Activated CD8-positive, alpha-beta T cell treated with anti-CD3 and anti-CD28 coated beads for 36 hours (primary cell): ENCODE data around the gene SLC9A3. TPM values are rescaled to one million over a fixed set of nuclear protein-coding genes. Genes with fewer than 3 reads are reported as not detected.

ENCODE experiments used
- ATAC-seq: fragments of 200-7000 bp; cut with Tn5 transposase; one replicate; pipeline ENCODE4 v1.10.0; 2021; ENCODE audit warnings: mild to moderate bottlenecking, moderate library complexity
- CTCF ChIA-PET: fragments of 350-600 bp; sonication (Branson Sonifier 250); formaldehyde crosslinking; loops from one replicate; lab custom pipeline; 2021; ENCODE audit warnings: antibody characterized with exemption; lab: Charles Lee
- POLR2A ChIA-PET: fragments of 350-600 bp; sonication (Branson Sonifier 250); formaldehyde crosslinking; loops from one replicate; lab custom pipeline; 2021; ENCODE audit warnings: antibody characterized with exemption; lab: Charles Lee
- DNase-seq: peaks from one replicate; pipeline ENCODE4 v3.0.0-alpha.2; 2020
- H3K27ac Mint-ChIP-seq: one replicate; pipeline ENCODE4 v1.8.0; 2021; ENCODE audit warnings: mild to moderate bottlenecking, mixed read lengths
- H3K27me3 Mint-ChIP-seq: one replicate; pipeline ENCODE4 v1.8.0; 2021; ENCODE audit warnings: mixed read lengths
- H3K36me3 Mint-ChIP-seq: one replicate; pipeline ENCODE4 v1.8.0; 2021; ENCODE audit warnings: low read depth, mixed read lengths
- H3K4me1 Mint-ChIP-seq: one replicate; pipeline ENCODE4 v1.8.0; 2021; ENCODE audit warnings: low read depth, mixed read lengths
- H3K4me3 Mint-ChIP-seq: one replicate; pipeline ENCODE4 v1.8.0; 2021; ENCODE audit warnings: mild to moderate bottlenecking, moderate library complexity, mixed read lengths
- H3K9me3 Mint-ChIP-seq: one replicate; pipeline ENCODE4 v1.8.0; 2021; ENCODE audit warnings: mixed read lengths
- CTCF ChIP-seq: fragments of 200-600 bp; IDR thresholded peaks from one replicate; pipeline ENCODE4 v1.8.0; 2022; ENCODE audit warnings: antibody characterized with exemption, mild to moderate bottlenecking
- intact Hi-C: fragments of 100-400 bp; cut with micrococcal nuclease; formaldehyde crosslinking; loops from one replicate; pipeline ENCODE4 v1.10.0; 2022
- total RNA-seq, 2 experiments: library from RNA; stranded (reverse); gene quantifications; one replicate each; pipeline ENCODE4 v1.2.3, GENCODE V29; 2021

Gene SLC9A3
- total RNA-seq, 2 experiments from 2014 or later: 3.2 to 3.3 TPM

GRCh38 chr5:442335-443238, 81.7 kb downstream of the SLC9A3 start, which contains the start of gene EXOC3:
EXOC3 (plus strand) TSS chr5:443176; CDS start chr5:446206, 3,030 bp downstream.
- no peak for TF ChIP-seq CTCF
- ChIA-PET CTCF (interaction anchor here (1.7 kb wide), 1 partner anchor 11 kb away, joined by 5 read pairs; no protein-coding TSS in a partner anchor), POLR2A (interaction anchor here (1.8 to 4.6 kb wide), 3 partner anchors 10 to 29 kb away, joined by 5 to 20 read pairs (median 10); no protein-coding TSS in a partner anchor)
- Mint-ChIP-seq H3K27me3 (no peaks in the 10 kb centered on the region), H3K4me1 (peaks cover 40% of the 10 kb centered on the region), H3K36me3 (peaks cover 24% of the 10 kb centered on the region), H3K4me3 (peak within 1 kb of the TSS; percentile 96), H3K9me3 (no peaks in the 10 kb centered on the region), H3K27ac (peak within 1 kb of the TSS; percentile 93)
- peak; percentile 72 for DNase-seq
- ATAC-seq: peak; percentile 88
- intact Hi-C loops: no loop called here

DNA sequence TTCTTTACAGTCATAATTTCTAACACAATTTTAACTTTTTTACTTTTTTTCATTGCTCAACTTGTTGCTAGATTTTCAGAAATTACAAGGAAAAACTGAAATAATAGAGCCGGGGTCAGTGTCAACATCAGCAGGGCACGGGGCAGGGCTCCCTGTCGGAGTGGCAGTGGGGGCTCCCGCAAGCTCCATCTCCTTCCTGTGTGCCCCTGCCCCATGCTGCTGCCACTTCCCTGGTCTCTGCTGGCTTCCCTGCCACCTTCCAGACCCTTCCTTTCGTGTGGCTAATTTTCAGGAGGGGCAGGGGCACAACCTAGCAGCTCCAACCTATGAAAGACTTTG, 82.3 kb downstream of the SLC9A3 start:
- Mint-ChIP-seq H3K9me3 (no peaks in the 10 kb centered on the region), H3K4me3 (peak overlapping the region; percentile 96), H3K36me3 (peaks cover 18% of the 10 kb centered on the region), H3K4me1 (peaks cover 39% of the 10 kb centered on the region), H3K27ac (peak overlapping the region; percentile 93), H3K27me3 (no peaks in the 10 kb centered on the region)
- no peak for DNase-seq
- ChIA-PET POLR2A (interaction anchor here (1.8 kb wide), 1 partner anchor 30 kb away, joined by 5 read pairs; no protein-coding TSS in a partner anchor), CTCF (interaction anchor here (1.7 kb wide), 1 partner anchor 11 kb away, joined by 5 read pairs; no protein-coding TSS in a partner anchor)
- no peak for ATAC-seq
- intact Hi-C loops: no loop called here
- no peak for TF ChIP-seq CTCF

- H3K4me3 Mint-ChIP-seq: no peak overlapping the region
- H3K9me3 Mint-ChIP-seq: no peaks in the 10 kb centered on the region
- intact Hi-C loops: no loop called here
- no peak for TF ChIP-seq CTCF
- CTCF ChIA-PET: interaction anchor here (1.7 kb wide), 1 partner anchor 9 kb away, joined by 5 read pairs; no protein-coding TSS in a partner anchor
- no peaks in the 10 kb centered on the region for H3K27me3 Mint-ChIP-seq
- DNase-seq (no peak), ATAC-seq (no peak)
- POLR2A ChIA-PET: interaction anchor here (0.6 to 1.1 kb wide), 2 partner anchors 33 to 68 kb away, joined by 3 read pairs; no protein-coding TSS in a partner anchor
- peaks cover 30% of the 10 kb centered on the region for H3K4me1 Mint-ChIP-seq
- peaks cover 11% of the 10 kb centered on the region for H3K36me3 Mint-ChIP-seq
- H3K27ac Mint-ChIP-seq: no peak overlapping the region
These were observed 83.6 kb downstream of the SLC9A3 start for GRCh38 chr5:440401-441201.

DNA sequence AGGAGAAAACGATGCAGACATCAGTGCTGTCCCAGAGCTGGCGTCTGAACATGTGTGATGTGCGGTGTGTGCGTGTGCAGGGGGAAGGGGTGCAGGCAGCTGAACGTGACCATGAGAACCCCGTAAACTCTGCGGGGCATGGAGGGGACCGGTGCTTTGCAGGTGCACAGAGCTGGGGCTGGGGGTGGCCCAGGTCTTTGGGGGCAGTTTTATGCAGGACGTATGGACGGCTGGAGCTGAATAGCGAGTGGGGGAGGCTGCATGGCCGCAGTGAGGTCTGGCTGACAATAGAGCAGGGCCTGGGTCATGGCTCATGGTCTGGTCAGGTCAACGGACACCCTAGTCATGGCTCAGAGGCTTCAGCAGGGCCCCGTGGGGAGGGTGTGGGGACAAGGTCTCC, 84.6 kb downstream of the SLC9A3 start:
- DNase-seq (no peak), ATAC-seq (no peak)
- Mint-ChIP-seq H3K4me3 (no peak overlapping the region), H3K27me3 (no peaks in the 10 kb centered on the region), H3K9me3 (no peaks in the 10 kb centered on the region), H3K4me1 (peaks cover 24% of the 10 kb centered on the region), H3K27ac (no peak overlapping the region), H3K36me3 (peaks cover 7% of the 10 kb centered on the region)
- intact Hi-C loops: no loop called here
- TF ChIP-seq CTCF: no peak
- ChIA-PET POLR2A (interaction anchor here (1.1 kb wide), 2 partner anchors 19 to 34 kb away, joined by 3 read pairs; no protein-coding TSS in a partner anchor), CTCF (interaction anchor here (0.7 kb wide), 1 partner anchor 12 kb away, joined by 3 read pairs; no protein-coding TSS in a partner anchor)
